NCI-H146 (cell line): Measurements from ENCODE around the gene FN3KRP.
A peak's percentile ranks its signal among the peaks of the same experiment; 100 is the strongest.
"Not testable (repeated sequence)": the region's sequence is repeated elsewhere in the genome, so short reads cannot be mapped to it uniquely, and the experiment has no call there.

Experiments used
- DNase-seq: peaks from one replicate; lab custom pipeline; 2025; lab: John Stamatoyannopoulos, UW

Gene FN3KRP

GRCh38 chr17:82744736-82745135, 28.2 kb downstream of the FN3KRP start:
- not testable (repeated sequence) for DNase-seq

GRCh38 chr17:82745524-82745923, 29.0 kb downstream of the FN3KRP start:
- peak; percentile 53 for DNase-seq

GRCh38 chr17:82748756-82749155, 32.2 kb downstream of the FN3KRP start:
- no peak for DNase-seq

- no peak for DNase-seq
These were observed 33.9 kb downstream of the FN3KRP start for GRCh38 chr17:82750241-82750908.

- no peak for DNase-seq
These were observed 34.7 kb downstream of the FN3KRP start for GRCh38 chr17:82751171-82751570.

- DNase-seq: peak; percentile 96
These were observed 35.3 kb downstream of the FN3KRP start, which contains the start of gene TBCD for GRCh38 chr17:82751571-82752370. Gene TBCD (plus strand): TSS chr17:82752065. CDS start chr17:82752194, 129 bp downstream.

- DNase-seq: peak; percentile 46
These were observed 36.1 kb downstream of the FN3KRP start for GRCh38 chr17:82752371-82753200.

- DNase-seq: no peak
These were observed 36.6 kb downstream of the FN3KRP start for GRCh38 chr17:82753201-82753464.

GRCh38 chr17:82754297-82755208, 38.0 kb downstream of the FN3KRP start:
- no peak for DNase-seq

- DNase-seq: no peak
These were observed 39.7 kb downstream of the FN3KRP start for GRCh38 chr17:82756166-82756565.

- DNase-seq: no peak
These were observed 48.9 kb downstream of the FN3KRP start for GRCh38 chr17:82765371-82765770.

- DNase-seq: no peak
These were observed 50.7 kb downstream of the FN3KRP start for GRCh38 chr17:82767041-82767754.

- DNase-seq: no peak
These were observed 52.5 kb downstream of the FN3KRP start for GRCh38 chr17:82769041-82769440.

GRCh38 chr17:82772026-82772425, 55.5 kb downstream of the FN3KRP start:
- no peak for DNase-seq

GRCh38 chr17:82774456-82774855, 58.0 kb downstream of the FN3KRP start:
- DNase-seq: not testable (repeated sequence)

- peak; percentile 31 for DNase-seq
These were observed 58.7 kb downstream of the FN3KRP start for GRCh38 chr17:82775001-82775823.

- DNase-seq: no peak
These were observed 59.9 kb downstream of the FN3KRP start for GRCh38 chr17:82776454-82776853.
